ENCODE results near the gene AKAP6.

Gene AKAP6

GRCh38 chr14:32330351-32331111 lies 1.4 kb downstream of the AKAP6 start:
- no peak for DNase-seq (ENCODE audit: low read depth, low spot score)

DNA sequence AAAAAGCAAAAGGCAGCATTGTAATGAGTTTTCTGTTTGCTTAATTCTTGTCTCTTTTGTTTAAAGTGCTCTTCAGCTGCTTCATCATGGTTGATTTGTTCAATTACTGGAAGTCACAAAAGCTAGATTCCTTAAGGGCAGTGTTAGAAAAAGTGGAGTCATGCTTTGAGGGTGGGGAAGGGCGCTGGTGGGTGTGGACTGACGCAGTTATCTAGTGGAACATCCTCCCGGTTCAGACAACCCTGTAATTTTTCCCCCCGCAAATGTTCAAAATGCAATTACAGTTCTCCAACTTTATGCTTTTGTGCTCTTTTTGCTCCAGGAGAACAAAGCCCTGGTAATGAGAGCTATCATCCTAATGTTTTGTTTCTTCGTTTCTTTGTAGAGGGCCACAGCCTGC lies 2.1 kb downstream of the AKAP6 start:
- no peak for DNase-seq (ENCODE audit: low read depth, low spot score)

DNA sequence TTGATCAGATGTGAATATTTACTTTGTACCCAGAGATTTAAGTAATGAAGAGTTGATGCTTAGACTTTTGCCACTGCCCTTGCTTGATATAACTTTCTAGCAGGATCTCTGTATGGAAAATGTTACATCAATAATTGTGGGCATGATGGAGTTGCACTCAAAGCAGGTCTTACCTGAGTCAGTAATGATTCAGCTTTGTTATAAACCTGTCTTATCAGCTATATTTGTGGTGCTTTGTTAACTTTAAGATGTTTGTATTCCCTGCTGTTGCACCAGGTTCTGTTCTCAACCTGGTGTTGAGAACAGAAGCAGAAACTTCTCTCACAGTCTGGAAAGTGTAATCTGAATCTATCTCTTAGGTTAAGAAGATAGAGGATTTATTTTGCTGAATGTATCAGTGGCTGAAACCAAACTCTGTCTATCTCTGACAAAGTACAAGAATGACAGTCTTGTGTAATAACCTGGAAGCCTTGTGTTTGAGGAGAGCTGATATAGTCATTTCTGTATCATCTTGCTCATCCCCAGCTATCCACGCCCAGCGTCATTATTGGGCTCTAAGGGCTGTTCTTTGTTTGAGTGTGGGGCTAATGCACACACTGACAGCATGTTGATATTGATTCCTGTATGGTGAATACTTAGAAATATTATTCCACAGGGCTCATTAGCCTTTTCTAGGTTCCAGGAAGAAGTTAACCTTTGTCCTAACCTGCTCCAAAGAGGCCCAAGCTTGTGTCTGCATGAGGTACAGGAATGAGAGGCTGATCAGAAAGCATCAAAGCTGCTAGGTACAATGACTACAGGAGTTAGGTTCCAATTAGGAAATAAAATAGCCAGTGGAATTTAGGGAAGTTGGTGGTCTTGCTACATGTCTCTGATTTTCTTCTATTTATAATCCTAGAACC lies 3.6 kb downstream of the AKAP6 start:
- no peak for DNase-seq (ENCODE audit: low read depth, low spot score)

DNA sequence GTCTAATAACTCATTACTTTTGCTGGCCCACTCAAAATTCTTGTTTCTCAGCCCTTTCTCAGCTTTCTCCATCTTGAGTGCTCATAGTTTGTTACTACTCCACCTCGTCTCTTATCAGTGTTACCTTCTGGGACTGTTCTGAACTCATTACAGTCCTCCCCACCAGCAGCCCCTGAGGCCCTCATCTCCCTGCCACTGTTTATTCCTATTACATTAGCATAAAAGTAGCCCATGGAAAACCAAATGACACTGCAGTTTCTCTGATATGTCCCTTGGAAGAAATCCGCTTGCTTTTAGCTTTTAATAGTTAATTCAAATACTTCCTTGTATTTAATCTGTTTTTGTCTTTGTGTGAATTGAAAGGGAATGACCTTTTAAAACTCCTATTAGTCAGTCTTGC lies 7.6 kb downstream of the AKAP6 start:
- no peak for DNase-seq (ENCODE audit: low read depth, low spot score)

GRCh38 chr14:32337759-32338158 lies 8.7 kb downstream of the AKAP6 start:
- DNase-seq (ENCODE audit: low read depth, low spot score) = no peak

DNA sequence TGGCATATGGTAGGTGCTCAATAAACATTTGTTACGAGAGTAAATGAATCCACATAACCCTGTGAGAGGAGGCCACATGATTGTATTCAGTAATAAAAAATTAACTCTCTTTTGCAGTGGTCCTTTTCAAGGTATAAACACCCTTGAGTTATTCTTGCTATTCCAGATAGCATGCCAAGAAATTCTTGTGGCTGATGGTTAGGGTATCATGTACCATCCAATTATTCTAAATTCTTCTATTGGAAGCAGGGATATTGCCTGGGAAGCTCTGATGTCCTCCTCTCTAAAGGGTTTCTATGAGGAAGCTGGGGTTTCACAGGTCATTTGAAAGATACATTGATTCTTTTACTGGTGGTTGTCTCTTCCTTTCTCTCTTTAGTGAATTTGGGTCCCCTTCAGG lies 10.1 kb downstream of the AKAP6 start:
- no peak for DNase-seq (ENCODE audit: low read depth, low spot score)

DNA sequence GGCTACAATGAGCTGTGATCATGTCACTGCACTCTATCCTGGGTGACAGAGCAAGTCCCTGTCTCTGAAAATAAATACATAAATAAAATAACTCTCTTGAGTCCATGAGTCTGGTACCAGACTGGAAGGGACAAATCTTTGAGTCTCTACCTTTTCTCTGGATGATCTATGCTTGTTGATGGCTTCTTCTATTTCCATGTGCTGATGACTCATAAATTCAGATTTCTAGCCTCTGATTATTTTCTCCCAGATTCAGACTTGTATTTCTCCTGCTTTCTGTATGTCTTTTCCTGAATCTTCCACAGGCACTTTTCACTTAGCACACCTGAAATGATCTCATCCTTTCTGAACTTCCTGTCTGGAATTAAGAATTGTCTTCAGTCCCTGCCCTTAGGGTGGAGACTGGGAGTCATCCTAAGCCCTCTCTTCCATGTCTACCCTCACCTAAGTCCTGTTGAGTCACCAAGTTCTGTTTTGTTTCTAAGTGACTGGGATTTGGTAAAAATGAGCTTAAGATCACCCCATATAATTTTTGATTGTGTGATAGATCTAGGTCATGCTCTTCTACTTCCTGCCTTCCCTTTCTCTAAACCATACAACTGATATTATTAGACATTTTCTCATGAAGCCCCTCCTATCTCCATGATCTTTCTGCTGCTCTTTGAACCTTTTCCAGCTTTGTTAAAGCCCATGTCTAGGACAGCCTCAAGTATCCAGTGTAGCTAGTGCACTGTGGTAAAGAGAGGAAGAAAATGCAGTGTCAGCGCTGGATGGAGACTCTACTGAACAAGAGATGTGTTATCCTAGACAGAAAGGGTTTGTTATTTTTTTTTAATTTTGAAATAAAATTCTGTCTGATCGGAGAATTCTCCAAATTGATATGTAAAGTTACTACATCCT lies 13.1 kb downstream of the AKAP6 start:
- DNase-seq (ENCODE audit: low read depth, low spot score) = no peak

GRCh38 chr14:32342847-32343194 lies 13.7 kb downstream of the AKAP6 start:
- DNase-seq (ENCODE audit: low read depth, low spot score) = no peak

- DNase-seq (ENCODE audit: low read depth, low spot score) = no peak
Observed at GRCh38 chr14:32343926-32344430, 14.9 kb downstream of the AKAP6 start.

DNA sequence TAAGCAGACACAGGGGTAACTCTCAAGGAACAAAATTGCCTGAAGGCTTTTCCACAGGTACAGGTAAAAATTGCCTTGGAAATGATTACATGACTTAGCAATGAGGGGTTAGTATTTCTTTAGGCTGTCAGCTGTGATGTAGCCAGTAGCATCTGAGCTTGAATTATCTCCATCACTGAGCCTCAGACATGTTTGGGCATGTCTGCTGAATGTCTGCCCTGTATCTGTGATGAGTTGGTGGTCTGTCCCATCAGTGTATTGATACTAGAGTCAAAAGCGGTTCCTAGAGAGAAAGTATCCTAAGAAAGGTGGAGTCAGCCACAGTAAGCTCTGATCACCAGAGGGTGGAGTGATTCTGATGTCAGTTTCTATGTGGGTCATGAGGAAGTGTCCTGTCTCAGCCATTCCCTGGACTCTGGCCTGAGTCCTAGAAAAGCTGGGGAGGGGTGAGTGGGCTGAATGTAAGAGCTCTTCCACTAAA lies 16.3 kb downstream of the AKAP6 start:
- DNase-seq (ENCODE audit: low read depth, low spot score) = no peak

- no peak for DNase-seq (ENCODE audit: low read depth, low spot score)
Observed at GRCh38 chr14:32349322-32349721, 20.2 kb downstream of the AKAP6 start.

- no peak for DNase-seq (ENCODE audit: low read depth, low spot score)
Observed at GRCh38 chr14:32350020-32350419, 20.9 kb downstream of the AKAP6 start.

DNA sequence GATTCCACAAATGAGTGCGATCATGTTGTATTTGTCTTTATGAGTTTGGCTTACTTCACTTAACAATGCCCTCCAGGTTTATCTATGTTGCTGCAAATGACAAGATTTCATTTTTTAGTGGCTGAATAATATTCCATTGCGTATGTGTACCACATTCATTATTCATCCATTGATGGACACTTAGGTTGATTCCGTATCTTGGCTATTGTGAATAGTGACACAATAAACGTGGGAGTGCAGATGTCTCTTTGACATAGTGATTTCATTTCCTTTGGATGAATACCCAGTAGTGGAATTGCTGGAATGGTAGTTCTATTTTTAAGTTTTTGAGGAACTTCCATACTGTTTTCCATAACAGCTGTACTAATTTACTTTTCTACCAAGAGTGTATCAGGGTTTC lies 23.5 kb downstream of the AKAP6 start:
- no peak for DNase-seq (ENCODE audit: low read depth, low spot score)

DNA sequence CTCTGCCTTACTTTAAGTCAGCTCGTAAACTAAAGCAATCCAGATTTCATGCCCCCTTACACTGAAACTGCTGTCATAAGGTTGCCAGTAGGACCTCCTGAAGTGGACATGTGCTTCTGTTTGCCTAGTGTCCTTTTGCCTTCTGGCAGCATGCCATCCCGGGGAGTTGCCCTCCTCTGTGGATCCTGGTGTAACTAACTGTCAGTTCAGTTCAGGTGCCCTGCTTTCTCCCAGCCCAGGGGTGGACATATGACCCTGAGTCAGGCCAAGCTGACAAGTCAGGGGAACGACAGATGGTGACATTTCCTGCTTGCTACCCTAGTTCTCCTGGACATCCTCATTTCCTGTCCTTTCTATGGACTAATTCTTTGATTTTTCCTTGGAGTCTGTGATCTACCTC lies 25.6 kb downstream of the AKAP6 start:
- no peak for DNase-seq (ENCODE audit: low read depth, low spot score)

DNA sequence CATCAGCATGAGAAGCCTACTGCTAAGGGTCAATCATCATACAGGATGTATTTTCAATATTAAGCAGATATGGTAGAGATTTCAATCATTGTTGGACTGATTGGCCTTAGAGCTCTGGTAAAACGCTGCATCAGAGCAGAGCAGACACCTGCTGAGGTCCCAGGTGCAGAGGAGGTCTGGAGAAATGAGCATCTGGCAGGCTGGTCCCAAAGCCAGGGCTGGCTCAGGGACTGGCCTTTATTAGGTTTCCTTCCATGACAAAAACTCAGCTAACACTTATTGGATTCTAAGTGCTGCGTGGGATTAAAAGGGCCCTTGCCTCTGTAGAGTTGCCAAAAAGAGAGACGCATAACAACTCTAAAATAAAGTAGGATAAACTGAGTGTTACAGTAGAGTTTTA lies 29.7 kb downstream of the AKAP6 start:
- no peak for DNase-seq (ENCODE audit: low read depth, low spot score)

DNA sequence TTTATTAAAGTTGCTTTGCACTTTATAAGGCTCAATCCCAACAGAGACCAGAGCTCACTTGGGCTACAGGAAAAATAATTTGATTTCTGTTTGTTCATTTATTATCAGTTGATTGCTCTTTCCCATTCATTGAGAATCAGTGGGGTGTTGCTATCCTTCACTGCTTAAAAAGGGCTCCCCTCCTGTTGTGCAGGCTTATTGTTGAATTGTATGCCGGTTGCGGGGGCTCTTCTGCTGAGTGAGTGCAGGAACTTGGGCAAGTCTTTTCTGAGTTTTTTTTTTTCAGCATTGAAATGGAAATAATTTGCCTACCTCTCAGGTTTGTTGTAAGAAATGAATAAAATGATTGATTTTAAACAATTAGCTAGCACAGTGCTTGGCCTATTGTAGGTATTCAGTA lies 32.6 kb downstream of the AKAP6 start:
- no peak for DNase-seq (ENCODE audit: low read depth, low spot score)

GRCh38 chr14:32363761-32364160 lies 34.7 kb downstream of the AKAP6 start:
- no peak for DNase-seq (ENCODE audit: low read depth, low spot score)

DNA sequence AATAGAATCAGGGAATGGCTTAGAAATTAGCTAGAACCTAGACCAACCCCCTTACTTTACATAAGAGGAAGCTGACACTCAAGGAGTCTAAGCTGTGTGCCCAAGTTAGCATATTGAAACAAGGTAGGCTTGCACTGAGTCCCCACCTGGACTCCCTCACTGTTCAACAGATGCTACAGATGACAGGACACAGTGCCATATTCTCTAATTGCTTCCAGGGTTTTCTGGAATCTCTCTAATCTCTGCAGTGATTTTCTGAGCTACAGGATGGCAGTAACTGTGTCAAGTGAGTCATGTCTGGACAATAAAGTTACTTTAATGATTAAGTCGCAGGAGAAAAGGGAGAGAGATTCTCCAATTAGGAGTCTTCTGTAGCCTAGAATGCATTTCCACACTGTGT lies 35.8 kb downstream of the AKAP6 start:
- no peak for DNase-seq (ENCODE audit: low read depth, low spot score)

DNA sequence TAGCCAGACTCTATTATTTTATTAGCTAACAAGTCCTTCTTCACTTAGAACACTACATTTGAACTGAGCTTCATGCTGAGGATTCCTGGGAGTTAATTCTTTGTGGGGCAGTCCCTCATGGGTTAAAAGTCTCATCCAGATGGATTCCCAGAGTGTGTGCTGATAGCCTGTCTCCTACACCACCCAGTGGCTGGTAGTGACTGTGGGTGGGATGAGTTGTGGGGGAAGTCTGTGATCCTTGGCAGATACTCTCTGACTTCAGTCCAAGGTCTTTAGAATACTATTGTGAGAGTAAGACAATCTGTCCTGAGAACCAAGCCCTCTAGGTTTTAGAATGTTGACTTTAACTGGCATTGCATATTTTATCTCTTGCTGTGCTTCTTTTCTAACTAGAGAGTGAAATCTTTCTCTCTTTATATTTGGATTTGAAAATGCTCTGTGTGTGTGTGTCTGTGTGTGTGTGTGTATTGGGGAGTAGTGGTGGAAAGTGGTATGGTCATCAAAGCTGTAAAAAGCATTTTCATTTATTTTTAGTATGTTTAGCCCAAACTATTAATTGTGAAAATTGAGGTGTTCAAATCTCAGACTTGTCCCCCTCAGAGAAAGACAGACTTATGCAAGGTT lies 37.3 kb downstream of the AKAP6 start:
- no peak for DNase-seq (ENCODE audit: low read depth, low spot score)

- DNase-seq (ENCODE audit: low read depth, low spot score) = no peak
Observed at GRCh38 chr14:32366986-32367385, 37.9 kb downstream of the AKAP6 start.

- DNase-seq (ENCODE audit: low read depth, low spot score) = no peak
Observed at GRCh38 chr14:32367516-32367915, 38.4 kb downstream of the AKAP6 start.

All from iPS DF 19.7 (cell line).